ACHN (cell line): ENCODE results near the gene USP36.
"Not testable (repeated sequence)": the region's sequence is repeated elsewhere in the genome, so short reads cannot be mapped to it uniquely, and the experiment has no call there.

Experiments used
- DNase-seq: peaks from one replicate; pipeline ENCODE4 v3.0.0-alpha.2; 2015
- in situ Hi-C: cut with HindIII; loops from 2 replicates; pipeline ENCODE4 v1.10.0; 2017; ENCODE audit warnings: low sequenced_read_pairs, low pct_ligation_motif_present, low pct_unique_long_range_greater_than_20kb

USP36 gene

DNA sequence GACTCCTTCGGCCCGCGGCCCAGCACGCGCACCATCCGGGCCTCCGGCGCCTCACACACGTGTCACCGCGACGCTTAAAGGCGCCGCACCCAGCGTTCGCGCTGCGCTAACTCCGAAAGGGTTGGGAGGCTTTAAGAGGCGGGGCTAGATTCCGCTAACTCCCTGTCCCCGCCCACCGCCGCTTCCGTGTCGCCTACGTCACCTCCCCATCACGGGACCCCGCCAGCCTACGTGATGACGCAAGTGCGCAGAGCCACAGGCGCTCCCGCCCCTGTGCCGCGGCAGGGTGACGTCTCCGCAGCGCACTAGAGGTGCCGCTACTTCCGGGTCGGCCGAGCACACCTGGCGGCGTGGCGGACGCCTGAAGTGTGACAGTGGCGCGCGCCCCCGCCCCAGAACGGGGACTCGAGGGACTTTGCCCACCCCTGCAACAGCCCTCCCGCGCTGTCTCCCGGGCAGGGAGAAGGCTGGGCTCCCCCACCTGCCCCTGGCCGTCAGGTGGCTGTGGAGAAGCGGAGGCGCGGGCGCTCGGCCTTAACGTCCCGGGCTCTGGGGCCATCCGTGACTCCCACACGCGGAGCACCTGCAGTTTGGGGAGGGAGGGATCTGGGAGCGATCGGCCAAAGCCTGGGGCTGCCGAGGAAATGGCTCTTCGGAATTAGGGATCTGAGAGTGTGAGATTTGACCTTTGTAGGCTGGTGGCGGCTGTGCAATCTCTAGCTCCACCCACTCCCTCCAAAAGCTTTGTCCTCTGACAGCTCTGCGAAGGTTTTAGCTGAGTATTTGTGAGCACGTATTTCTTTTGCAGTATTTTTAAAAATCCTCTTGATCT, at the start of gene USP36:
TSS of gene USP36 (minus strand) at position 35 of the 832 bp plus-strand sequence. CDS start 4,451 bp downstream, outside the sequence.
- in situ Hi-C loops, result no loop called here

DNA sequence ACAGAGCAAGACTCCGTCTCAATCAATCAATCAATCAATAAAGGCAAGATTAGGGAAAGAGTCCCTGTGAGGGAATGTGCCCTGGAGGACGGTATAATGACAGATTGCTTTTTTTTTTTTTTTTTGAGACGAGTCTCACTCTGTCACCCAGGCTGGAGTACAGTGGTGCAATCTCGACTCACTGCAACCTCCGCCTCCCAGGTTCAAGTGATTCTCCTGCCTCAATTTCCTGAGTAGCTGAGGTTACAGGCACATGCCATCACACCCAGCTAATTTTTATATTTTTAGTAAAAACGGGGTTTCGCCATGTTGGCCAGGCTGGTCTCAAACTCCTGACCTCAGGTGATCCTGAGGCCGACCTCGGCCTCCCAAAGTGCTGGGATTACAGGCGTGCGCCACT, 49.5 kb upstream of the USP36 start:
- in situ Hi-C loops, DNase-seq: not testable (repeated sequence)

More for the DNA sequence above, at the start of gene USP36:
- peak; percentile 99 for DNase-seq

DNA sequence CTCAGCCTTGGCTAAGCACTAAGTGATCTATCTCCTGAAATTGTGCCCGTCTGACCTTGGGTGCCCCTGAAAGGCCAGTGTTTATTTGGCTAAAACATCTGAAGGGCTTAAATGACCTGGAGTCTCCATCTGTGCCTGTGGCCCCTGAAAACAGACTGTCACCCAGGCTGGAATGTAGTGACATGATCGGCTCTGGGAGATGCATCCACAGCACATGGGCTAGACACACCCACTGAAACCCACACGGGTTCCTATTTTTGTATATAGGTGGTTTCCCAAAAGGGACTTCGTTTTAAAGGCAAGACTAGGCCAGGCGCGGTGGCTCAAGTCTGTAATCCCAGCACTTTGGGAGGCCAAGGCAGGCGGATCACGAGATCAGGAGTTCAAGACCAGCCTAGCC, 48.9 kb upstream of the USP36 start:
- DNase-seq, result no peak
- in situ Hi-C loops, result no loop called here

DNA sequence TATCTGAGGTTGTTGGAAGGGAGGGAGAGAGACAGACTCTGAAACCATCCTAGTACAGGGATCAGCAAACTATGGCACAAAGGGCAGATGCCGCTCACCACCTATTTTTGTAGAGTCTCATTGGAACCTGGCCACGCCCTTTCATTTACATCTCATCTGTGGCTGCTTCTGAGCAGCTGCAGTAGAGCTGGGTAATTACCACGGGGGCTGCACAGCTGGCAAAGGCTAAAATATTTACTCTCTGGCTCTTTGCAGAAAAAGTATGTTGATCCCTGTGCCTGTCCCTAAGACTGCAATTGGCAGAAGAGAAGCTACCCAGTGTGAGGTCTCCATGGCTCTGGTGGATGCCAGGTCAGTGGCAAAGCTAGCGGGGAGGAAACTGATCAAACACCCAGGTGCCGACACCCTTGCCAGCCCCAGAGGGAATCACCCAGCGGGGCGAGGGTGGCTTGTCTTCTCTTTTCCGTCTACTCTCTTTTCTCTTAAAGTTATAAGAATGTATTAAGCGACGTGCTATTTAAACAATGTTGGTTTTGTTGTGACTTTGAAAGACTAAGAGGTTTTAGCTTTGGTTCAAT, 48.4 kb upstream of the USP36 start:
- no peak for DNase-seq
- in situ Hi-C loops, result no loop called here

- in situ Hi-C loops, result no loop called here
- DNase-seq, result no peak
Observed at GRCh38 chr17:78886954-78887353, 46.3 kb upstream of the USP36 start.

DNA sequence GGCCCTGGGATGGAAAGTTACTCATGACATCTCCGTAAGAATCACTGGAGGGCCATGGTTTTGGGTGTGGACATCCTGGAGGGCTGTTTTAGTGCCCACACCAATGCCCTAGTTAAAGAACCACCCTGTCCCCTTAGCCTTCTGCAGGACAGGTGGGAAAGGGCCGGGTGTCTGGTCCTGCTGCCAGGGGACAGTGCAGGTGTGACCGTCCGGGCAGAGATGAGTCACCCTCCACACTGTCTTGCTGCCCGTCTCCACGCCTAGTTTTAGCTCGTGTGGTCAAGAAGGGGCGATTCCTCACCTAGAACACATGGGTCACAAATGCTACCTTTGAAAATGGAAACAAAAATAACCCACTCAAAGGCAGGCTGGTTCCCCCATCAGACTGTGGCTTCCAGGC, 45.3 kb upstream of the USP36 start:
- no peak for DNase-seq
- in situ Hi-C loops, result no loop called here

DNA sequence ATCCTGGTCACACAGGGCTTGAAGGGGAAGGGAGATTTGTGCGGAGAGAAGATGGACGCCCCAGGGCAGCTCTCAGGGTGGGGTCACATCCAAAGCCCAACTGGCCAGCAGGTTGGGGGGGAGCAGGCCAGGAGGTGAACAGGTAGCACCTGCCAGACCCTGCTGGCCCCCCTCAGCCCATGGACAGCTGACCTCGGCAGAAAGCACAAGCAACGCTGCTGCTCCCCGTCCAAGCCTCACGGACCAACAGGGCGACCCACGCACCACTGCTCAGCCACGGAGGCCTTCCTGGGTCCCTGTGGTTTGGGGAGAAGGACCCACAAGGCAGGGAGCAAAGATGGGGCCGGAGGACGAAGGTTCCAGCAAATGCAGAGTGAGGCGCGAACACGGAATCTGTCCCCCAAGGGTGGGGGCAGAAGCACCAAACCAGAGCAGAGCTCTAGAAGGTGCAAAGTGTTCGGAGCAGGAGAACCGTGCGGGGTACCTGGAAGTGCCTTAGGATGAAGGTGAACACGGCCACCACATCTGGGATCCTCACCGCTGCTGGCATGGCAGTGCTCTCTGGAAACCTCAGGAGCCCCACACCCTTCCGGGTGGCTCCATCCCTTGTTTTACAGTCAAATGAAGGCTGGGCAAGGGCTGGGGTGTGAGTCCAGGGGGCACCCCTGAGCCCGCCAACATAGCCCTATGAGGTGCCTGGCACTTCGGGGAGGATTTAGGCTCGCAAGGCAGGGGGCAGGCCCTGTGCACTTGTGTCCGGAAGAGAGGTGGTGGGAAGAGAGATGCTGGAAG, 44.5 kb upstream of the USP36 start:
- no peak for DNase-seq
- in situ Hi-C loops, result no loop called here

DNA sequence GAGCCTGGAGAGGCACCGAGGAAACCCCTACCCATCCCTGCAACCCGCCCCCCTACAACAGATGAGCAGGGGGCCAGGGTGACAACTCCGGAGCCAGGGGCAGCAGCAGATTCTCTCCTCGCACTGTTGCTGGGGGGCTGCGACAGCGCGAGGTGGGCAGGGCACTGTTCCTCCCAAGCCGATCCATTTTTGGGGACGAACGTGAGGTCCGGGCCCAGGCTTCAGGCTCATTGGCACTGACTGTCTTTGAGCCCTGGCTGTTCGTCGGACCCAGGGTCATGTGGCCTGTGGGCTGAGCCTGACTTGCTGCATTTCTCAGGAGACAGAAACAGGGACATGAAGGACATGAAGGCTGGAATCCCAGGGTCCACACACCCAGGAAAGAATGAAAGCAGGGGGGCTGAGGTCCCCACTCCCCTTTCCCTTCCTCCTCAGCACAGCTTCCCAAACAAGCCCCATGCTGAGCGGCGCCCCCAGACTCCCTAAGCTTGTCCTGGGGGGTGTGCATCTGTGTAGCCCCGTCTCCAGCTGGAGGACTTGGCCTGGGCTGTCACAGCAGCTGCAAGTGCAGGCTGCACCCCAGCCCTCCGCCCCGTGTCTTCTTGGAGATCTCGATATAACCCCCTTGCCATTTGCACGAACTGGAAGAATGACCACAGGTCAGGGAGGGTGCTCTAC, 43.7 kb upstream of the USP36 start:
- DNase-seq, result peak; percentile 38
- in situ Hi-C loops, result no loop called here

DNA sequence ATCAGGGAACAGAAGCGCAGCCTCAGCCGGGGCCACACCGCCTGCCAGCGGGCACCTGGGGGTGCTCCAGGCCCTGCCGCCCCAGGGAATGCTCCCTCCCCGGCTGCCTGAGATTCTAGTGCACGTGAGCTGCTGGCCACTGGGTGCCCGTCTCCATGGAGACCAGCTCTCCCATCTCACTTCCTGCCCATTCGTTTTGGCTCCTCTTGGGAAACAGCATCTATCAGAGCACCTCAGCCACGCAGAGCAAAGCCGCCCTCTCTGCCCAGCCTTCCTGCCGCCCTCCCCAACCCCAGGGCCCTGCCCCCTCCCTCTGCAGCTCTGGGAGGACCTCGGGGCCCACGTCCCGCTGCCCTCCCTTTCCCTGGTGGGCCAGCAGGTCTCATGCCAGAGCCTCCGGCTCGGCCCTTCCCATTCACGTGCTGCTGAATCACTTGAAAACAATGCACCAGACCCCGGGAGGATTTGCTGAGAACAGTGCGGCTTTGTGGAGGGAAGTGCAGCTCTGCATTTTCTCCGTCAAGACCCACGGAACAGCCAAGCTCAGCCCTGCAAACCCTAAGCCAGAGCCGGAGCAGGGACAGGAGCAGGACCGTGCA, 43.0 kb upstream of the USP36 start:
- peak; percentile 94 for DNase-seq
- in situ Hi-C loops, result no loop called here

DNA sequence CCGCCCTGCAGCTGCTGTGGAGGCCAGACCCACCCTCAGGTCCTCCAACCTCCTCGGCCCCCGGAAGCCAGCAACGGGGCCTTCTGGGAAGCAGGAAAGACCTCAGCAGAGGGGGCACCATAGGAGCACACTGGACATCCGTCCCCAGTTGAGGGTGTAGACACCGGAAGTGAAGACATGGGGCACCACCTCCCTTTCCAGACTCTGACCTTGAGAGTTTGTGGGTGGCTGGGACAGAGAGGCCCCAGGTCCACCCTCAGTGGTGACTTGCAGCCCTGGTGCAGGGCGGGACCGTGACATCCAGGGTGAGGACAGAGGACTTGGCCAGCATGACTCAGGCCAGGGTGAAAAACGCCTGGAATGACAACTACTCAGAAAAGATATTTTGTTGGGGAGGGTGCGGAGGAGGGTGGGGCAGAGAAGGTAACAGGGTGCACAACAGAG, 42.5 kb upstream of the USP36 start:
- in situ Hi-C loops, result no loop called here
- DNase-seq, result peak; percentile 84

DNA sequence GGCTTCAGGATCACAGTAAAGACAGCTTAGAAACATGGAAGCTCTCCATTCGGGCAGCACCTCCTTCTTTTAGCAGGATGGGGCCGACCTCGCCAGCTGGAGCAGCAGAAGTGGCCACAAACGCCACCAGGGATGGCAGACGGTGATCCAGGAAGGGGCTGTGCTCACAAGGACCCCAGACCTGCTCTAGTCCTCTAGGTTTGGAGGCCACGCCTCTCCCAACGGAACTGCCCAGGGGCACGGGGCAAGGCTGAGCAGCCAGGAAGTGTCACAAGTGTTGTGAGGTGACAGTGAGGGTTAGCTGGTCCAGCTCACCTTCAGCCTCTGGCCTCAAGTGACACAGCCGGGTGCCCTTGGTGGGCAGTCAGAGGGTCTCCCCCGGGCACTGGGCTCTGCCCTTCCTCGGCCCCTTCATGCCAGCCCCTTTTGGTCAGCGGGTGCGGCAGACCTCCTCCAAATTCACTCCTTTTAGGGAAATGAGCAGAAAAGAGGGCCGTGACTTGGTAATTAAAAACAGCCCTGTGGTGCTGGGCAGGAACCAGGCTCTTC, 42.0 kb upstream of the USP36 start:
- DNase-seq, result no peak
- in situ Hi-C loops, result no loop called here

DNA sequence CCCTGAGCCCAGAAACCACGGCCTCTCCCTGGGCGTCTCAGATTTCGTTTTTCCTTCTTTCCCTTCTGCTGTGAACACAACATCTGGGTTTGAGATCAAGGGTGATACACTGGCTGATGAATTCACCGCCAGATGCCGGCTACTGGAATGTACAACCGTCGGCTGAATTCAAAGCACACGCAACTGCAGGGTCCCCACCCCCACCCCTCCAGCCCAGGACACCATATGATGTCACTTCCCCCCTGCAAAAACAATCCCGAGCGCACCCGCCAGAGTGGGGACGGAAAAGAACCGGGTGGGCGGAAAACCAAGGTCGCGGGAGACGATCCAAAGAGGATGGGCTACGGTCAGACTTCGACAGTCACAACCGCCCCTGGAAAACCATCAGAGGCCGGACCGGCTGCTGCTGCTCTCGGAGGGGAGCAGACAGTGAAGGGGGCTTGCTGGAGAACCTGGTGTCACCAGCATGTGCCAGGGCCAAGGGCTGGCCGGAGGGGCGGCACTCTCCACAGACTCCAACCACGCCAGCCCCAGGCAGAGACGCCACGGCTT, 39.1 kb upstream of the USP36 start:
- in situ Hi-C loops, result no loop called here
- DNase-seq, result no peak

- in situ Hi-C loops, result no loop called here
- DNase-seq, result no peak
Observed at GRCh38 chr17:78878871-78879527, 38.4 kb upstream of the USP36 start.

DNA sequence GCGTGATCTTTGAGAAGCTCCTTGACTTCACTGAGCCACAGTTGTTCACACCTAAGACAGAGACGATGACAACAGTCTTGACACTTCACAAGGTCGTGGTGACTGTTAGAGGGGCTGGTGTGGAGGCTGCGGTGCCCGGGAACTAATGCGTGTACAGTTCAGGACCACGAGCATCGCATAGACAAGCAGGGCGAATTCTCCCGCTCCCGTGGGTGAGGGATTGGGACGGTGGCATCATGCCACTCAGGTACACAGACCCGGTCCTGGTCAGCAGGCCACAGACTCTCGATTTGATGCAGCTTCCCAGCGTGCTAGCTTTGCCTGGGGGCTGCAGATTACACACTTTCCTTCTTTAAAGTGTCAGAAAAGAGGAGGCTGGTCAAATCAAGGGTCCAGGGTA, 37.6 kb upstream of the USP36 start:
- no peak for DNase-seq
- in situ Hi-C loops, result no loop called here

DNA sequence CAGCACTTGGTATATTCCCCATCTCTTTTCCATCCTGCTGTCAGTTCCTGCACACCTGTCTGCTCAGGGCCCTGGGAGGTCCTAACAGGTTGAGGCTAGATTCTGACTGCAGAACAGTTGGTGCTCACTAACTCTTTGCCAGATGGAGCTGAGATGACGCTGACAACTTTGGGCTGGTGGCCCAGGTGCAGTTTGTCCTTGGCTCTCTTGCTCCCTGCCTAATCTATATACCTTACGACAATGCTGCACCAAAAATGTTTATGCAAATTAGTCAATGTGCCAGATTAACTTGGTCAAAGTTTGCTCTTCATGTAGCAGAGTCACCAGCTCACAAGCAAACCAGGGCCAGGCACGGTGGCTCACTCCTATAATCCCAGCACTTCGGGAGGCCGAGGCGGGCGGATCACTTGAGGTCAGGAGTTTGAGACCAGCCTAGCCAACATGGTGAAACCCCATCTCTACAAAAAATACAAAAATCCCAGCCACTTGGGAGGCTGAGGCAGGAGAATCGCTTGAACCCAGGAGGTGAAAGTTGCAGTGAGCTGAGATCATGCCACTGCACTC, 36.4 kb upstream of the USP36 start:
- not testable (repeated sequence) for DNase-seq

GRCh38 chr17:78876094-78876597, 35.5 kb upstream of the USP36 start:
- in situ Hi-C loops, result no loop called here

More for the DNA sequence above, 36.4 kb upstream of the USP36 start:
- in situ Hi-C loops, result not testable (repeated sequence)

More at GRCh38 chr17:78876094-78876597, 35.5 kb upstream of the USP36 start:
- no peak for DNase-seq
